GM12892 (cell line): Measurements from ENCODE around the gene POLR2A.

Experiments used
- POLR2A ChIP-seq: IDR thresholded peaks from 2 replicates; pipeline ENCODE4 v1.6.1; 2011; ENCODE audit warnings: low read depth, low read length, control low read depth
- POLR2AphosphoS5 ChIP-seq: IDR thresholded peaks from 2 replicates; pipeline ENCODE4 v1.6.1; 2011; ENCODE audit warnings: low read depth, low read length, control low read depth

DNA sequence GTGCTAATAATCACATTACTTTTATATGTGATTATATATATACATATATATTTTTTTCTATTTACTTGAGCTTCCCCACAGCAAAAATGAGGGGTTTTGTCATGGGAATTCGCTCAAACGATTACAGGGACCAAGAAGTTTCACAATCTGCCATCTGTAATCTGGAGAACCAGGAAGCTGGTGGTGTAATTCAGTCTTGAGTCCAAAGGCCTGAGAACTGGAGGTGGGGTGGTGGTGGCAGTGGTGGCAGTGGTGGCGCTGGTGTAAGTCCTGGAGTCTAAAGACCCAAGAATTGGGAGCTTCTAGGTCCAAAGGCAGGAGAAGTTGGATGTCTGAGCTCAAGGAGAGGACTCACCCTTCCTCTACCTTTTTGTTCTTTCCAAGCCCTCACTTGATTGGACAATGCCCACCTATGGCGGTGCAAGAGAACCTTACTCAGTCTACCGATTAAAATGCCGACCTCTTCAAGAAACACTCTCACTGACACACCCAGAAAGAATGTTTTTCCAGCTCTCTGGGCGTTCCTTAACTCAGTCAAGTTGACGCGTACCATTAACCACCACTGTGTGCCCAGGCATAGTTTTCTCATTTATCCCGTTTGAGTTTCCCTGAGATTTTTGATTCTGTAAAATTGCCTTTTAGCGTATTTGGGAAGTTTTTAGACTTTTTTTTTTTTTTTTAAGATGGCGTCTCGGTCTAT is 31.9 kb downstream of the POLR2A start:
- TF ChIP-seq POLR2AphosphoS5 (no peak), POLR2A (no peak)
